ENCODE measurements around the gene FAM3A.

- TF ChIP-seq CTCF (IDR thresholded peaks at IDR 0.05) (no peak), POLR2AphosphoS5 (IDR thresholded peaks at IDR 0.05) (no peak)
Measured at GRCh38 chrX:154472685-154473632, 43.1 kb downstream of the FAM3A start.
